Stimulated activated CD8-positive, alpha-beta memory T cell treated with anti-CD3 and anti-CD28 coated beads, Interleukin-7, amount 100 ng/mL, for 4 hours (primary cell): ENCODE data around the gene CDH24.
"Not testable (repeated sequence)": the region's sequence is repeated elsewhere in the genome, so short reads cannot be mapped to it uniquely, and the experiment has no call there.

Source experiments
- DNase-seq, 2 donors: peaks; one replicate each; pipeline ENCODE4 v3.0.0-alpha.2; 2020; ENCODE audit warnings: low read depth in 2 of 2

The CDH24 gene

GRCh38 chr14:23018107-23018506, 39.2 kb downstream of the CDH24 start:
- no peak for DNase-seq

GRCh38 chr14:23017091-23017490, 40.2 kb downstream of the CDH24 start:
- no peak for DNase-seq

GRCh38 chr14:23015618-23016017, 41.7 kb downstream of the CDH24 start:
- DNase-seq, result no peak

GRCh38 chr14:23013749-23014054, 43.6 kb downstream of the CDH24 start:
- not testable (repeated sequence) for DNase-seq

GRCh38 chr14:23013054-23013748, 44.1 kb downstream of the CDH24 start:
- no peak for DNase-seq

- DNase-seq, result peak; percentile 58 to 75
These were observed 47.2 kb downstream of the CDH24 start, which contains the start of gene C14orf93 for GRCh38 chr14:23009939-23010726. TSS of gene C14orf93 (minus strand) at chr14:23010143. CDS start at chr14:22999023, 11,120 bp downstream.

GRCh38 chr14:23009483-23009938, 47.8 kb downstream of the CDH24 start:
- DNase-seq, result no peak

GRCh38 chr14:23008831-23009230, 48.5 kb downstream of the CDH24 start:
- no peak for DNase-seq

- peak; percentile 95 to 96 for DNase-seq
These were observed 50.5 kb downstream of the CDH24 start for GRCh38 chr14:23006544-23007419.

GRCh38 chr14:23006188-23006534, 51.2 kb downstream of the CDH24 start:
- no peak for DNase-seq

- no peak for DNase-seq
These were observed 51.7 kb downstream of the CDH24 start for GRCh38 chr14:23005451-23006187.

GRCh38 chr14:23004274-23004673, 53.0 kb downstream of the CDH24 start:
- not testable (repeated sequence) for DNase-seq

GRCh38 chr14:23002592-23002991, 54.7 kb downstream of the CDH24 start:
- DNase-seq, result no peak

- DNase-seq, result no peak
These were observed 56.5 kb downstream of the CDH24 start for GRCh38 chr14:23000860-23001259.

GRCh38 chr14:22998329-22999012, 58.8 kb downstream of the CDH24 start:
- no peak for DNase-seq

- no peak for DNase-seq
These were observed 59.5 kb downstream of the CDH24 start for GRCh38 chr14:22997676-22998323.
